Astrocyte of the spinal cord (primary cell): Measurements from ENCODE around the gene IL2RA.
"Not testable (repeated sequence)": the region's sequence is repeated elsewhere in the genome, so short reads cannot be mapped to it uniquely, and the experiment has no call there.

ENCODE experiments used
- DNase-seq: peaks from one replicate; pipeline ENCODE4 v3.0.0; 2011; ENCODE audit warnings: low read depth, low spot score
- H3K4me3 ChIP-seq: 2 replicates; pipeline ENCODE4 v1.5.1; 2011; ENCODE audit warnings: low read depth, mild to moderate bottlenecking, low read length, moderate library complexity
- in situ Hi-C: cut with HindIII; loops from 2 replicates; pipeline ENCODE4 v1.10.0; 2017; ENCODE audit warnings: low sequenced_read_pairs
- TF ChIP-seq, protein P1 (sequence below): IDR thresholded peaks from 2 replicates; pipeline ENCODE4 v1.5.1; 2012; ENCODE audit warnings: low read depth, mild to moderate bottlenecking, low read length, inconsistent platforms

The IL2RA gene

DNA sequence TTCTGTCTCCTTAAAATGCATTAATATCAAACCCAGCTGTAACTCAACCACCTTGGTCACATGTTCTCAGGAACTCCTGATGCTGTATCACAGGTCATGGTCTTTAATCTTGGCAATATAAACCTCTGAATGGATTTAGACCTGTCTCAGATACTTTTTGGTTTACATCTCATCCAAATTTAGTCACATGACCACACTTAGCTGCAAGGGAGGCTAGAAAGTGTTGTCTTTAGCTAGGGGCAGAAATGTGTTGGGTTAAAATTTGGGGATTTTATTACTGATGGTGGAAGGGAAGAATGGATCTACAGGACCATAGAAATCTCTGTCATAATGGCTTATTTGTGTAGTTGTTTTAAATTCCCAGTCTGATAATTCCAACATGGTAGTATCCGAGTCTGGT, 55.2 kb downstream of the IL2RA start:
- no peak overlapping the region for H3K4me3 ChIP-seq
- in situ Hi-C loops: no loop called here
- DNase-seq: no peak
- TF ChIP-seq, protein P1, sequence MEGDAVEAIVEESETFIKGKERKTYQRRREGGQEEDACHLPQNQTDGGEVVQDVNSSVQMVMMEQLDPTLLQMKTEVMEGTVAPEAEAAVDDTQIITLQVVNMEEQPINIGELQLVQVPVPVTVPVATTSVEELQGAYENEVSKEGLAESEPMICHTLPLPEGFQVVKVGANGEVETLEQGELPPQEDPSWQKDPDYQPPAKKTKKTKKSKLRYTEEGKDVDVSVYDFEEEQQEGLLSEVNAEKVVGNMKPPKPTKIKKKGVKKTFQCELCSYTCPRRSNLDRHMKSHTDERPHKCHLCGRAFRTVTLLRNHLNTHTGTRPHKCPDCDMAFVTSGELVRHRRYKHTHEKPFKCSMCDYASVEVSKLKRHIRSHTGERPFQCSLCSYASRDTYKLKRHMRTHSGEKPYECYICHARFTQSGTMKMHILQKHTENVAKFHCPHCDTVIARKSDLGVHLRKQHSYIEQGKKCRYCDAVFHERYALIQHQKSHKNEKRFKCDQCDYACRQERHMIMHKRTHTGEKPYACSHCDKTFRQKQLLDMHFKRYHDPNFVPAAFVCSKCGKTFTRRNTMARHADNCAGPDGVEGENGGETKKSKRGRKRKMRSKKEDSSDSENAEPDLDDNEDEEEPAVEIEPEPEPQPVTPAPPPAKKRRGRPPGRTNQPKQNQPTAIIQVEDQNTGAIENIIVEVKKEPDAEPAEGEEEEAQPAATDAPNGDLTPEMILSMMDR: no peak

DNA sequence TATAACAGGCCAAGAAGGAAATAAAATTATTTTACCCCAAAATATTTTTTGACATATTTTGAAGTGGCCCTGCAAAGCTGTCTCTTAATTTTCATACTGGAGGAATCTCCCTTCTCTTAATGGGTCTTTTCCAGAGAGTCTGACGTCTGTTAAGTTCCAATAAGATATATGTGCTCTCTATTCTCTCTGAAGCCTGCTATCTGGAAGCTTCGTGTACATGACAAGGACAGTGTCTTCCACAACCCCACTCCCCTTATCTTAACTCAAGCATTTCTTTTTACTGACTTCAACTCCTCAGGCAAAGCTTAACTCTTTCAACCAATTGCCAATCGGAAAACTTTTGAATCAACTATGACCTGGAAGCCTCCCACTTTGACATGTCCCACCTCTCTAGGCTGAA, 55.6 kb downstream of the IL2RA start:
- TF ChIP-seq, protein P1: no peak
- H3K4me3 ChIP-seq: no peak overlapping the region
- no peak for DNase-seq
- in situ Hi-C loops: no loop called here

DNA sequence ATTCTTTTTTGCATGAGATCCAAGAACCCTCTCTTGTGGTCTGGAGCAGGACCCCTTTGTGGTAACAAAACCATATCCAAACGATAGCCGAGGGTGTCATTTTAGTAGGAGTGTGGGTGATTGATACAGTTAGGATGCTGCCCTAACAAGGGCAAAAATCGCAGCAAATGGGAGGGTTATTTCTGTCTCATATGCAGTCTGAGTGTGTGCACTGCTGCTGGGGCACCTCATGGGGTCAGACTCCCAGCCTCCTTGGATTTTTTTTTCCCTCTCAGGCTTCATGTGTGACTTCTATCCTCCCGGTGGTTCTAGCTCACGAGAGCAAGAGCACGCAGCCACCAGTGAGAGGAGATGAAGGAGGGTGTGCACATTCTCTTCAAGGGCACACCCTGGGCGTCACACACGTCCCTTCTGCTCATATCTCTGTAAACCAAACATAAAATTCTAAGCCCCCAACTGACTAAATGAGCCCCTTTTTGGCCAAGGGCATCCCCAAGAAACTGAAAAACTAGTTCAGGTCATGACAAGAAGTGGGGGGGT, 56.2 kb downstream of the IL2RA start:
- TF ChIP-seq, protein P1: no peak
- in situ Hi-C loops: no loop called here
- DNase-seq: no peak
- no peak overlapping the region for H3K4me3 ChIP-seq

DNA sequence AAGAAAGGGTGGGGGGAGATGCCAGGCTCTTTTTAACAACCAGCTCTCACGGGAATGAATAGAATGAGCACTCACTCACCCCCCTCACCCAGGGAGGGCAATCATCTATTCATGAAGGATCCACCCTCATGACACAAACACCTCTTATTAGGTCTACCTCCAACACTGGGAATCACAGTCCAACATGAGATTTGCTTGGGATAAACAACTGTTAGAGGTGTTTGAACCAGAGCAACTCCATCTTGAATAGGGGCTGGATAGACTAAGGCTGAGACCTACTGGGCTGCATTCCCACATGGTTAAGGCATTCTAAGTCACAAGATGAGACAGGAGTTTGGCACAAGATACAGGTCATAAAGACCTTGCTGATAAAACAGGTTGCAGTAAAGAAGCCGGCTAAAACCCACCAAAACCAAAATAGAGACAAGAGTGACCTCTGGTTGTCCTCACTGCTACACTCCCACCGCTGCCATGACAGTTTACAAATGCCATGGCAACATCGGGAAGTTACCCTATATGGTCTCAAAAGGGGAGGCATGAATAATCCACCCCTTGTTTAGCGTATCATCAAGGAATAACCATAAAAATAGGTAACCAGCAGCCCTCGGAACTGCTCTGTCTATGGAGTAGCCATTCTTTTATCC, 56.9 kb downstream of the IL2RA start:
- H3K4me3 ChIP-seq, in situ Hi-C loops, DNase-seq: not testable (repeated sequence)

DNA sequence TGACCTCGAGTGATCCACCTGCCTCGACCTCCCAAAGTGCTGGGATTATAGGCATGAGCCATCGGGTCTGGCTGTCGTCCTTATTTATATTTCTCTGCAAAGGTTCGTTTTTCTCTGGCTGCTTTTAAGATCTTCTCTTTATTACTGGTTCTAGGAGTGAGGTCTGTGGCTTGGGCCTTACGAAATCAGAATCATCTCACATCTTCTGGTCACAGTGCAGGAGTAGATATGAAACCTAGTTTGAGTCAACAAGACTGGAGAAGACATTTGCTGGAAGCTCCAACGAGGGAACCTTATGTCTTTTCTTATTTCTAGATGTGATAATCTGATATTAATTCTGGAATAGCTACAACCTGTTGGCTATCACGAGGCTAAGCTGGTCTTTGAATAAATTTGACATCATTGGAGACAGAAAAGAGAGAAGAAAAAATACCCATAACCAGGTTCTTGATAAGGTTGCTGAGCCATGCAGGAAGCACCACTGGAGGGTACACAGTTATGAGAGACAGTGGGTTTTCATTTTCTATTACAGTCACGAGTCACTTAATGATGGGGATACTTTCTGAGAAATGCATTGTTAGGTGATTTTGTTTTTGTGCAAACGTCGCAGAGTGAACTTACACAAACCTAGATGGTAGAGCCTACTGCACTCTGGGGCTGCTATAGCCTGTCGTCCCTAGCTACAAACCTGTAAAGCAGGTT, 59.2 kb downstream of the IL2RA start:
- TF ChIP-seq, protein P1: no peak
- in situ Hi-C loops: no loop called here
- H3K4me3 ChIP-seq: no peak overlapping the region
- no peak for DNase-seq

DNA sequence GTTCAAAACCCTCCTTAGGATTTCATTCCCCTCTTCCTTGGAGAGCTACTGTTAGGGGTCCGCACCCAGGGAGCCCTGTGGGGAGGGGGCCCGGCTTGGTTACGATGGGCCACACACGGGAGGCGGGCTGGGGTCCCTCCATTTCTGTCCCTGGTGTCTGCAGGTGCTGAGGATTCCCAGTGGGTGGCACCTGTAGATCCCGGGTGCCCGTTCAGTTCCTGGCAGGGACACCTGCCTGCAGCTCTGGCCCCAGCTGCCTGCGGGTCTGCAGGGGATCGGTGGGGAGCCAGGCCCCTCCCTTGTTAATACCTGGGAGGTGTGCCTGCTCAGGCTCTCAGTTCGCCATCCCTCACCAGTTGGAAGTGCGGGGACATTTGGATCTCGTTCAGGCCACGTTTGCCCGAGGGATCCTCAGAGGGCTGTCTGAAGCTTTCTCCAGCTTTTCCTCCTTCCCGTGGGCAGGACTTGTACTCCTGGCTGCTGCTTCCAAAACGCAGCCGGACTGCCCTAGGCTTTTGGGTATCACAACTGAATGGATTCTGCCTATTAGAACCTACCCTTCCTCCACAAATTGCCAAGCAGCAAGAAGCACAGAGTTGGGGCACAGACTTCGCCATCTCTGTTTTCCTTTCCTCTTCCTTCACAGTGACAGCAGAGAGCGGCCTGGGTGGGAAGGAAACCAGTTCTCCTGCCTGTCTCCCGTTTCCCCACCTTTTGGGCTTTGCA, 62.6 kb downstream of the IL2RA start:
- no peak for DNase-seq
- in situ Hi-C loops: no loop called here
- no peak overlapping the region for H3K4me3 ChIP-seq
- TF ChIP-seq, protein P1: no peak
